Measurements from ENCODE around the gene ALPG.
"Not testable (repeated sequence)": the region's sequence is repeated elsewhere in the genome, so short reads cannot be mapped to it uniquely, and the experiment has no call there.

Gene ALPG

GRCh38 chr2:232406556-232407310 is at the start of gene ALPG:
TSS of gene ALPG (plus strand) at chr2:232406844. CDS start at chr2:232406895, 51 bp downstream.
- Histone ChIP-seq H3K4me3 (ENCODE audit: low read length in 2 of 2) (no peak within 1 kb of the TSS), H3K36me3 (ENCODE audit: control insufficient read depth in 2 of 2, insufficient read depth in 2 of 2, low read length in 2 of 2) (no peaks in the 10 kb centered on the region), H3K9ac (ENCODE audit: low read depth in 1 of 2, low read length in 2 of 2) (no peak within 1 kb of the TSS), H3K27ac (ENCODE audit: low read depth in 2 of 2, low read length in 2 of 2) (no peak within 1 kb of the TSS), H3K4me1 (ENCODE audit: control insufficient read depth in 2 of 2, insufficient read depth in 2 of 2, low read length in 2 of 2) (peaks cover 0 to 7% of the 10 kb centered on the region in 2 donors), H3K9me3 (ENCODE audit: control insufficient read depth in 2 of 2, low read length in 2 of 2) (no peaks in the 10 kb centered on the region), H3K27me3 (ENCODE audit: control insufficient read depth in 2 of 2, insufficient read depth in 2 of 2, low read length in 2 of 2) (no peaks in the 10 kb centered on the region)

DNA sequence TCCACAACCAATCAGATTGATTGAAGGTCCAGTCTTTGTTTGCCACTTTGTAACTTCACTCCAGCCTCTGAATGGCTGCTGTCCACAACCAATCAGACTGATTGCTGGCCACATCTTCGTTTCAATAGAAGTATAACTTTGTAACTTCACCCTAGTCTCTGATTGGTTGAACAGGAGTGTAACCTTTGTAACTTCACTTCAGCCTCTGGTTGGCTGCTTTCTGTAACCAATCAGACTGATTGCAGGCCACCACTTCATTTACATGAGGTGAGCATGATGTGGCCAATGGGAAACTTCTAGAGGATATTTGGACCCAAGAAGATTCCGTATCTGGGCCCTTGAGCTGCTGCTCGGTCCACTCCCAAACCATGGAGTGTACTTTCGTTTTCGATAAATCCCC is 45.0 kb upstream of the ALPG start:
- H3K9ac ChIP-seq (ENCODE audit: low read depth in 1 of 2, low read length in 2 of 2): no peak overlapping the region
- no peak overlapping the region for H3K4me3 ChIP-seq (ENCODE audit: low read length in 2 of 2)
- no peaks in the 10 kb centered on the region for H3K36me3 ChIP-seq (ENCODE audit: control insufficient read depth in 2 of 2, insufficient read depth in 2 of 2, low read length in 2 of 2)
- H3K27me3 ChIP-seq (ENCODE audit: control insufficient read depth in 2 of 2, insufficient read depth in 2 of 2, low read length in 2 of 2): no peaks in the 10 kb centered on the region
- H3K9me3 ChIP-seq (ENCODE audit: control insufficient read depth in 2 of 2, low read length in 2 of 2): no peaks in the 10 kb centered on the region
- H3K4me1 ChIP-seq (ENCODE audit: control insufficient read depth in 2 of 2, insufficient read depth in 2 of 2, low read length in 2 of 2): no peaks in the 10 kb centered on the region
- H3K27ac ChIP-seq (ENCODE audit: low read depth in 2 of 2, low read length in 2 of 2): no peak overlapping the region

DNA sequence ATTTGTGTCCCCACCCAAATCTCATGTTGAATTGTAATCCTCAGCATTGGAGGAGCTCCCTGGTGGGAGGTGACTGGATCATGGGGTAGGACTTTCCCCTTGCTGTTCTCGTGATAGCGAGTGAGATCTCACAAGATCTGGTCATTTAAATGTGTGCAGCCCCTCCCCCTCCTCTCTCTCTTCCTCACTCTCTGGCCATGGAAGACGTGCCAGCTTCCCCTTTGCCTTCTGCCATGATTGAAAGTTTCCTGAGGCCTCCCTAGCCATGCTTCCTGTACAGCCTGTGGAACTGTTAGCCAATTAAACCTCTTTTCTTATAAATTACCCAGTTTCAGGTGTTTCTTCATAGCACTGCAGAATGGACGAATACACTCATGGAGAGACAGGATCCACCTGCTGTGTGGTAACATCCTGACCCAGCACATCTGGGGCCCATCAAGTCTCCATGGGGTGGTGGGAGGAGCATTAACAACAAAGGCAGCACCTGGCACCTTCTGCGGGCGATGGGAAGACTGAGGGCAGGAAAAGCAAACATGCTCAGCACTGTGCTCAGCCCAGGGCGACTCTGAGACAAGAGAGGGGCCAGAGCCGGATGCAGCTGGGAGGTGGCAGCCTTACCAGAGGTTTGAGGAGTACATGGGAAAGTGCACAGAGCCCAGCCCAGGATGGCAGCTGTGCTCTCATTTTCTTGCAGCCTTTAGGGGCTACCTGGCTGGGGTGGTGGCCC is 44.3 kb upstream of the ALPG start:
- no peak overlapping the region for H3K4me3 ChIP-seq (ENCODE audit: low read length in 2 of 2)
- no peaks in the 10 kb centered on the region for H3K36me3 ChIP-seq (ENCODE audit: control insufficient read depth in 2 of 2, insufficient read depth in 2 of 2, low read length in 2 of 2)
- no peak overlapping the region for H3K9ac ChIP-seq (ENCODE audit: low read depth in 1 of 2, low read length in 2 of 2)
- H3K4me1 ChIP-seq (ENCODE audit: control insufficient read depth in 2 of 2, insufficient read depth in 2 of 2, low read length in 2 of 2): no peaks in the 10 kb centered on the region
- no peaks in the 10 kb centered on the region for H3K27me3 ChIP-seq (ENCODE audit: control insufficient read depth in 2 of 2, insufficient read depth in 2 of 2, low read length in 2 of 2)
- H3K9me3 ChIP-seq (ENCODE audit: control insufficient read depth in 2 of 2, low read length in 2 of 2): no peaks in the 10 kb centered on the region
- no peak overlapping the region for H3K27ac ChIP-seq (ENCODE audit: low read depth in 2 of 2, low read length in 2 of 2)

DNA sequence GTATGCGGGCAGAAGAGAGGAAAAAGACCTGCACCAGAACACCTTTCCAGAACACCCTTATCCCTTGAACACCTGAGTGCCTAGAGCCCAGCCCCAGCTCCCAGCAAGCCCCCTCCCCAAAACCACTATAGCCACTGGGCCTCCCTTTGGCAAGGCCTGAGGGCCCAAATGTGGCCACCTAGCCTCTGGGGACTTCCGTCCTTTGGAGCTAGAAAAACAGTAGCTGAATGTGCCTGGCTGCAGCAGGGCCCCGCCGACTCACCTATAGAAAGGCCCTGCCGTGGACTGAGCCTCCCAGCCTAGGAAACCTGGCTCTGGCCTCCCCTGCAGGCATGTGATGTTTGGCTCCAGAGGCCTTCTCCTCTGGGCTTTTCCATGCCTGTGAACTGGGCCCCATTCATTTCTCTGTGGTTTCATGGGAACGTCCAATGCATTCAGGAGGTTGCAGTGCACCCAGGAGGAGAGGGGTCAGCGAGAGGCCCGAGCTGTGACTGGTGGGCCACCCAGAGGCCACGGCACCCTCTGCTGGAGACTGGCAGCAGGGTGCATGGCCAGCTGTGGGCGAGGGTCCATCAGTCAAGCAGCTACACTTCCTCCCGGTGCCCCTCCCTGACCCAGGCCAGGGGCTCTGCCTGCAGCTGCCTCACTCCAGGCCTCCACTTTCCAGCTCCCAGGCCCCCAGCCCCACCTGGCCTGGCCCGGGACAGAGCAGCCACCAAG is 43.4 kb upstream of the ALPG start:
- H3K4me1 ChIP-seq (ENCODE audit: control insufficient read depth in 2 of 2, insufficient read depth in 2 of 2, low read length in 2 of 2); H3K27me3 ChIP-seq (ENCODE audit: control insufficient read depth in 2 of 2, insufficient read depth in 2 of 2, low read length in 2 of 2); H3K4me3 ChIP-seq (ENCODE audit: low read length in 2 of 2); H3K27ac ChIP-seq (ENCODE audit: low read depth in 2 of 2, low read length in 2 of 2); H3K9me3 ChIP-seq (ENCODE audit: control insufficient read depth in 2 of 2, low read length in 2 of 2); H3K36me3 ChIP-seq (ENCODE audit: control insufficient read depth in 2 of 2, insufficient read depth in 2 of 2, low read length in 2 of 2); H3K9ac ChIP-seq (ENCODE audit: low read depth in 1 of 2, low read length in 2 of 2): not testable (repeated sequence)

DNA sequence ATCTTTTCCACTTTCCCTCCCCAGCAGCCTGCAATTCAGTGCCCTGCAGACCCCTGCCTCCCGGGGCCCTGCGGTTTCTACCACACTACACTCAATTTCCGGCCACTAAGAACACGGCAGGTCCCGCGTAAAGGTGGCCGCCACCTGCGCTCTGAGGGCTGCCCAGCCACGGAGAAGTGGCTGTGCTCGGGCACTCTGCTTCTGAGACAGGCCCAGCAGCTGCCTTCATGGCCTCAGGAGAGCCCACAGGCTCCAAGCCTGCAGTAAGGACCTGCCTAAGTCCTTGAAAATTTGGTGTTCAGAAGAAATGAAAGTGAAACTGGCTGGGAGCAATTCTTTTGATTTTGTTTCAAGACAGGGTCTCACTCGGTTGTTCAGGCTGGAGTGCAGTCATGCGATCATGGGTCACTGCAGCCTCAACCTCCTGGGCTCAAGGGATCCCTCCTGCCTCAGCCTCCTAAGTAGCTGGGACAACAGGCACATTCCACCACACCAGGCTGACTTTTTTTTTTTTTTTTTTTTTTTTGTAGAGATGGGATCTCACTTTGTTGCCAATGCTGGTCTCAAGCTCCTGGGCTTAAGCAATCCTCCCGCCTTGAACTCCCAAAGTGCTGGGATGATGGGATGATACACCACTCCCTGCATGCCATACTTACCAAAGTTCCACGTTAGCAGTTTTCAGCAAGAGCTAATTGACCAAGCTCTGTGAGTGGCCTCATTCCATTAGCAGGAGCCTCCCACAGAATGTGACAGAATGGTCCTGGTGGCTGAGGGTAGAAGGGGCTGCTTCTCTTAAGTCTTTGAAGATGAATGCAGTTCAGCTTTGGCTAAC is 42.6 kb upstream of the ALPG start:
- no peak overlapping the region for H3K9ac ChIP-seq (ENCODE audit: low read depth in 1 of 2, low read length in 2 of 2)
- peak overlapping the region in 1 of 2 donors; percentile 45 for H3K4me3 ChIP-seq (ENCODE audit: low read length in 2 of 2)

DNA sequence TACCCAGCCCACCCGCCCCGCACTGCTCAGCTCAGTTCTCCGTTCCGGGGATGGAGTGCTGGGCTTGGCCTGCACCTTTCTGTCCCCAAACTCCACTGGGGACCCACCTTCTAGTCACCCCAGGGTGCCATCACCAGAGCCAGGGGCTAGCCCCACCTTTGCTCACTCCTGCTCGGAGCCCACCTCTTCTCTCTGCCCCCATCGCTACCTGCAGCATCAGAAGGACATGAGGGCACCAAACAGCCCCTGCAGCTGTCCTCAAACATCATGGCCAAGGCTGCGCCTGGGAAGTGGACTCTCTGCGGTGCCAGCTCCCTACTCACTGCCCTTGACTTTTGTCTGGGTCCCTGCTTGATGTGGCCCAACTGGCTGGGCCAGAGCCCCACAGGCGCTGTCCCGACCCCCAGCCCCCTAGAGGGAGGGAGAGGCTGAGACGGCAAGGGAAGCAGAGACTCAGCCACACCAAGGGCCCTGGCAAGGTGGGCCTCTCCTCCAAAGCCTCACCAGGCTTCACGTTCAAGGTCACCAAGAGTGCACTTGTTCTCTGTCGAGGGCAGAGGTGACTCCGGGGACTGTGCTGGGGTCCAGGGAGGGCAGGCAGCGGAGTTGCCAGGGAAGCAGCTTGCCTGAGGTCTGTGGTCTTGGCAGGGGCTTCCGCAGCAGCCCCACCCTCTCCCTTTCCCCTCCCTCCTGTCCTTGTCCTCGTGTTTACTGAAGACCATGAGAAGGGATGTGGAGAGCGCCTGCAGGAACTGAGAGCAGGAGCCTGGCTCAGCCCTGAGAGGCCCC is 41.6 kb upstream of the ALPG start:
- H3K9ac ChIP-seq (ENCODE audit: low read depth in 1 of 2, low read length in 2 of 2); H3K27ac ChIP-seq (ENCODE audit: low read depth in 2 of 2, low read length in 2 of 2); H3K4me1 ChIP-seq (ENCODE audit: control insufficient read depth in 2 of 2, insufficient read depth in 2 of 2, low read length in 2 of 2); H3K27me3 ChIP-seq (ENCODE audit: control insufficient read depth in 2 of 2, insufficient read depth in 2 of 2, low read length in 2 of 2); H3K9me3 ChIP-seq (ENCODE audit: control insufficient read depth in 2 of 2, low read length in 2 of 2); H3K4me3 ChIP-seq (ENCODE audit: low read length in 2 of 2); H3K36me3 ChIP-seq (ENCODE audit: control insufficient read depth in 2 of 2, insufficient read depth in 2 of 2, low read length in 2 of 2): not testable (repeated sequence)

More for the DNA sequence above, 42.6 kb upstream of the ALPG start:
- H3K36me3 ChIP-seq (ENCODE audit: control insufficient read depth in 2 of 2, insufficient read depth in 2 of 2, low read length in 2 of 2): no peaks in the 10 kb centered on the region
- no peaks in the 10 kb centered on the region for H3K27me3 ChIP-seq (ENCODE audit: control insufficient read depth in 2 of 2, insufficient read depth in 2 of 2, low read length in 2 of 2)
- no peak overlapping the region for H3K27ac ChIP-seq (ENCODE audit: low read depth in 2 of 2, low read length in 2 of 2)
- H3K9me3 ChIP-seq (ENCODE audit: control insufficient read depth in 2 of 2, low read length in 2 of 2): no peaks in the 10 kb centered on the region
- H3K4me1 ChIP-seq (ENCODE audit: control insufficient read depth in 2 of 2, insufficient read depth in 2 of 2, low read length in 2 of 2): no peaks in the 10 kb centered on the region

GRCh38 chr2:232365621-232366321 is 40.9 kb upstream of the ALPG start:
- H3K36me3 ChIP-seq (ENCODE audit: control insufficient read depth in 2 of 2, insufficient read depth in 2 of 2, low read length in 2 of 2): no peaks in the 10 kb centered on the region
- H3K9me3 ChIP-seq (ENCODE audit: control insufficient read depth in 2 of 2, low read length in 2 of 2): no peaks in the 10 kb centered on the region
- H3K4me1 ChIP-seq (ENCODE audit: control insufficient read depth in 2 of 2, insufficient read depth in 2 of 2, low read length in 2 of 2): no peaks in the 10 kb centered on the region
- H3K4me3 ChIP-seq (ENCODE audit: low read length in 2 of 2): no peak overlapping the region
- H3K27me3 ChIP-seq (ENCODE audit: control insufficient read depth in 2 of 2, insufficient read depth in 2 of 2, low read length in 2 of 2): no peaks in the 10 kb centered on the region
- H3K9ac ChIP-seq (ENCODE audit: low read depth in 1 of 2, low read length in 2 of 2): no peak overlapping the region
- H3K27ac ChIP-seq (ENCODE audit: low read depth in 2 of 2, low read length in 2 of 2): no peak overlapping the region

DNA sequence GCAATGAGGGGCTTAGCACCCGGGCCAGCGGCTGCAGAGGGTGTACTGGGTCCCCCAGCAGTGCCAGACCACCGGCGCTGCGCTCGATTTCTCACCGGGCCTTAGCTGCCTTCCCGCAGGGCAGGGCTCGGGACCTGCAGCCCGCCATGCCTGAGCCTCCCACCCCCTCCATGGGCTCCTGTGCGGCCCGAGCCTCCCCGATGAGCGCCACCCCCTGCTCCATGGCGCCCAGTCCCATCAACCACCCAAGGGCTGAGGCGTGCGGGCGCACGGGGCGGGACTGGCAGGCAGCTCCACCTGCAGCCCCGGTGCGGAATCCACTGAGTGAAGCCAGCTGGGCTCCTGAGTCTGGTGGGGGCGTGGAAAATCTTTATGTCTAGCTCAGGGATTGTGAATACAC is 40.2 kb upstream of the ALPG start:
- H3K4me3 ChIP-seq (ENCODE audit: low read length in 2 of 2); H3K36me3 ChIP-seq (ENCODE audit: control insufficient read depth in 2 of 2, insufficient read depth in 2 of 2, low read length in 2 of 2); H3K27me3 ChIP-seq (ENCODE audit: control insufficient read depth in 2 of 2, insufficient read depth in 2 of 2, low read length in 2 of 2); H3K4me1 ChIP-seq (ENCODE audit: control insufficient read depth in 2 of 2, insufficient read depth in 2 of 2, low read length in 2 of 2); H3K9me3 ChIP-seq (ENCODE audit: control insufficient read depth in 2 of 2, low read length in 2 of 2); H3K27ac ChIP-seq (ENCODE audit: low read depth in 2 of 2, low read length in 2 of 2); H3K9ac ChIP-seq (ENCODE audit: low read depth in 1 of 2, low read length in 2 of 2): not testable (repeated sequence)

DNA sequence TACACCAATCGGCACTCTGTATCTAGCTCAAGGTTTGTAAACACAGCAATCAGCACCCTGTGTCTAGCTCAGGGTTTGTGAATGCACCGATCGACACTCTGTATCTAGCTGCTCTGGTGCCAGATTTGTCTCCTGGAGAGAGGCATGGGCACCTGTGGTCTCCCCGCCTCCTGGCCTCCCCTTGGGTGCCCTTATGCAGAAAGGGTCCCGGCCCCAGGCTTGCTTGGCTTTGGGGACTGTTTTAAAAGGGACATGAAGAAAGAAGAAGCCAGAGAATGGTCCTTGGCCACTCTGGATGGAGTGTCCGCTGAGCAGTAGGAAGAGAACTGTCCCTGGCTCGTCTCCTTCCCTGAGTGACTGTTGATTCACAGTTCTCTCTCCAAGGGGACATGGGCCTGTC is 39.6 kb upstream of the ALPG start:
- no peaks in the 10 kb centered on the region for H3K9me3 ChIP-seq (ENCODE audit: control insufficient read depth in 2 of 2, low read length in 2 of 2)
- no peaks in the 10 kb centered on the region for H3K36me3 ChIP-seq (ENCODE audit: control insufficient read depth in 2 of 2, insufficient read depth in 2 of 2, low read length in 2 of 2)
- no peaks in the 10 kb centered on the region for H3K4me1 ChIP-seq (ENCODE audit: control insufficient read depth in 2 of 2, insufficient read depth in 2 of 2, low read length in 2 of 2)
- H3K4me3 ChIP-seq (ENCODE audit: low read length in 2 of 2): no peak overlapping the region
- no peaks in the 10 kb centered on the region for H3K27me3 ChIP-seq (ENCODE audit: control insufficient read depth in 2 of 2, insufficient read depth in 2 of 2, low read length in 2 of 2)
- H3K9ac ChIP-seq (ENCODE audit: low read depth in 1 of 2, low read length in 2 of 2): no peak overlapping the region
- H3K27ac ChIP-seq (ENCODE audit: low read depth in 2 of 2, low read length in 2 of 2): no peak overlapping the region

All from mucosa of rectum (tissue), 2 donors.